Neural cell (in vitro differentiated cells): ENCODE results near the gene WDFY3. TPM values are rescaled to one million over a fixed set of nuclear protein-coding genes. Genes with fewer than 3 reads are reported as not detected.

Experiments used
- H2AFZ ChIP-seq: fragments of 200-600, 300-800 bp; sonication (generic), shearing (Covaris generic); 2 replicates; pipeline ENCODE4 v1.6.0; 2014; ENCODE audit warnings: low read depth, mild to moderate bottlenecking, antibody characterized with exemption, low read length, moderate library complexity
- H3F3A ChIP-seq: fragments of 200-600 bp; shearing (Covaris generic); 2 replicates; pipeline ENCODE4 v1.6.1; 2016; ENCODE audit warnings: mild to moderate bottlenecking, moderate library complexity, mixed read lengths, antibody characterized with exemption, low read length; ENCODE audit not compliant: insufficient read depth, poor library complexity, severe bottlenecking
- H3K27ac ChIP-seq: fragments of 200-600, 300-800 bp; sonication (generic), shearing (Covaris generic); 2 replicates; pipeline ENCODE4 v1.5.1; 2014; ENCODE audit warnings: mild to moderate bottlenecking, low read length, moderate library complexity
- H3K27me3 ChIP-seq: fragments of 300-800, 200-600 bp; sonication (generic), shearing (Covaris generic); 2 replicates; pipeline ENCODE4 v1.6.0; 2014; ENCODE audit warnings: mild to moderate bottlenecking, low read depth, low read length, moderate library complexity; ENCODE audit not compliant: insufficient read depth
- H3K36me3 ChIP-seq: fragments of 300-800, 200-600 bp; sonication (generic), shearing (Covaris generic); 2 replicates; pipeline ENCODE4 v1.5.1; 2014; ENCODE audit warnings: mild to moderate bottlenecking, antibody characterized with exemption, low read length, moderate library complexity; ENCODE audit not compliant: insufficient read depth
- H3K4me2 ChIP-seq: fragments of 300-800, 200-600 bp; sonication (generic), shearing (Covaris generic); 2 replicates; pipeline ENCODE4 v1.6.0; 2014; ENCODE audit warnings: mild to moderate bottlenecking, low read length
- H3K4me3 ChIP-seq: fragments of 300-800, 200-600 bp; sonication (generic), shearing (Covaris generic); 2 replicates; pipeline ENCODE4 v1.5.1; 2014; ENCODE audit warnings: mild to moderate bottlenecking, low read length, moderate library complexity
- H3K79me2 ChIP-seq: fragments of 200-600 bp; shearing (Covaris generic); replicated peaks from 2 replicates; pipeline ENCODE4 v1.6.0; 2014; ENCODE audit warnings: mild to moderate bottlenecking, low read length, moderate library complexity; ENCODE audit not compliant: insufficient read depth
- H3K9ac ChIP-seq: fragments of 300-800, 200-600 bp; sonication (generic), shearing (Covaris generic); 2 replicates; pipeline ENCODE4 v1.6.1; 2016; ENCODE audit warnings: mild to moderate bottlenecking, low read length, mixed read lengths
- H3K9me2 ChIP-seq: fragments of 200-600 bp; shearing (Covaris generic); 2 replicates; pipeline ENCODE4 v1.6.1; 2016; ENCODE audit warnings: mild to moderate bottlenecking, low read length, mixed read lengths; ENCODE audit not compliant: insufficient read depth
- H3K9me3 ChIP-seq: fragments of 200-600, 300-800 bp; sonication (generic), shearing (Covaris generic); 2 replicates; pipeline ENCODE4 v1.6.1; 2016; ENCODE audit warnings: mild to moderate bottlenecking, mixed run types, low read length, moderate library complexity, mixed read lengths
- H4K20me1 ChIP-seq: fragments of 200-600 bp; shearing (Covaris generic); 2 replicates; pipeline ENCODE4 v1.6.1; 2016; ENCODE audit warnings: mild to moderate bottlenecking, mixed run types; ENCODE audit not compliant: insufficient read depth
- CTCF ChIP-seq: fragments of 450-650 bp; IDR thresholded peaks from 2 replicates; pipeline ENCODE4 v1.5.1; 2014; ENCODE audit warnings: antibody characterized with exemption, mild to moderate bottlenecking, moderate library complexity; ENCODE audit not compliant: poor library complexity, severe bottlenecking
- EP300 ChIP-seq: fragments of 450-650 bp; conservative IDR thresholded peaks from 2 replicates; pipeline ENCODE4 v1.6.1; 2014; ENCODE audit warnings: antibody characterized with exemption, mild to moderate bottlenecking, moderate library complexity; ENCODE audit not compliant: poor library complexity, severe bottlenecking
- EZH2 ChIP-seq: fragments of 200-600, 300-800 bp; shearing (Covaris generic), sonication (generic); IDR thresholded peaks from 2 replicates; pipeline ENCODE4 v1.6.1; 2014; ENCODE audit warnings: antibody characterized with exemption, low read length, borderline replicate concordance, mild to moderate bottlenecking; ENCODE audit not compliant: insufficient read depth, poor library complexity, severe bottlenecking
- MXI1 ChIP-seq: fragments of 450-650 bp; conservative IDR thresholded peaks from 2 replicates; pipeline ENCODE4 v1.6.1; 2014; ENCODE audit warnings: antibody characterized with exemption, mild to moderate bottlenecking; ENCODE audit not compliant: poor library complexity, severe bottlenecking
- POLR2AphosphoS5 ChIP-seq: IDR thresholded peaks from 2 replicates; pipeline ENCODE4 v1.6.1; 2012
- RAD21 ChIP-seq: fragments of 450-650 bp; conservative IDR thresholded peaks from 2 replicates; pipeline ENCODE4 v1.6.1; 2014; ENCODE audit warnings: antibody characterized with exemption, mild to moderate bottlenecking, moderate library complexity
- REST ChIP-seq: IDR thresholded peaks from 2 replicates; pipeline ENCODE4 v1.6.1; 2012; ENCODE audit warnings: borderline replicate concordance
- SMC3 ChIP-seq: fragments of 450-650 bp; conservative IDR thresholded peaks from 2 replicates; pipeline ENCODE4 v1.6.1; 2014; ENCODE audit warnings: antibody characterized with exemption, mild to moderate bottlenecking, moderate library complexity; ENCODE audit not compliant: poor library complexity
- TAF1 ChIP-seq: IDR thresholded peaks from 2 replicates; pipeline ENCODE4 v1.6.1; 2012; ENCODE audit warnings: low read depth
- polyA plus RNA-seq: library from polyadenylated mRNA; depleted of rRNA; stranded (reverse); fragments of >200 nt; gene quantifications from 2 replicates; pipeline ENCODE4 v1.2.3, GENCODE V29; 2014

The WDFY3 gene
- polyA plus RNA-seq, 1 donor from 2014 or later, result 39.8 TPM

- Histone ChIP-seq H3K27ac (no peak overlapping the region), H3K36me3 (peaks cover 17% of the 10 kb centered on the region), H3K4me3 (no peak overlapping the region), H2AFZ (no peak overlapping the region), H3K79me2 (no peaks in the 10 kb centered on the region), H3K9me3 (no peaks in the 10 kb centered on the region), H3F3A (no peaks in the 10 kb centered on the region), H3K9me2 (no peaks in the 10 kb centered on the region), H3K9ac (no peak overlapping the region), H3K27me3 (no peaks in the 10 kb centered on the region), H4K20me1 (no peaks in the 10 kb centered on the region), H3K4me2 (no peak overlapping the region)
- TF ChIP-seq TAF1 (no peak), CTCF (no peak), EZH2 (no peak), RAD21 (no peak), REST (no peak), EP300 (no peak), MXI1 (no peak), POLR2AphosphoS5 (no peak), SMC3 (no peak)
Measured at GRCh38 chr4:84846985-84847384, 119.5 kb downstream of the WDFY3 start.

- H3K9ac ChIP-seq, result no peak overlapping the region
- no peaks in the 10 kb centered on the region for H3K36me3 ChIP-seq
- no peaks in the 10 kb centered on the region for H3K9me3 ChIP-seq
- no peaks in the 10 kb centered on the region for H3F3A ChIP-seq
- TF ChIP-seq EP300, result no peak
- no peak for TF ChIP-seq EZH2
- no peak for TF ChIP-seq SMC3
- no peaks in the 10 kb centered on the region for H4K20me1 ChIP-seq
- no peak overlapping the region for H3K27ac ChIP-seq
- H3K9me2 ChIP-seq, result no peaks in the 10 kb centered on the region
- H3K27me3 ChIP-seq, result no peaks in the 10 kb centered on the region
- H2AFZ ChIP-seq, result no peak overlapping the region
- H3K4me2 ChIP-seq, result no peak overlapping the region
- H3K79me2 ChIP-seq, result no peaks in the 10 kb centered on the region
- H3K4me3 ChIP-seq, result no peak overlapping the region
Measured at GRCh38 chr4:84841435-84841834, 125.1 kb downstream of the WDFY3 start.

- Histone ChIP-seq H3K9me2 (no peaks in the 10 kb centered on the region), H2AFZ (no peak overlapping the region), H3K79me2 (no peaks in the 10 kb centered on the region), H3K9me3 (no peaks in the 10 kb centered on the region), H4K20me1 (no peaks in the 10 kb centered on the region), H3K36me3 (no peaks in the 10 kb centered on the region), H3F3A (no peaks in the 10 kb centered on the region), H3K27me3 (no peaks in the 10 kb centered on the region), H3K27ac (no peak overlapping the region), H3K9ac (no peak overlapping the region), H3K4me3 (no peak overlapping the region), H3K4me2 (no peak overlapping the region)
- no peak for TF ChIP-seq TAF1
- TF ChIP-seq MXI1, result no peak
- no peak for TF ChIP-seq POLR2AphosphoS5
- no peak for TF ChIP-seq REST
- TF ChIP-seq EZH2, result no peak
- no peak for TF ChIP-seq SMC3
- TF ChIP-seq CTCF, result no peak
- no peak for TF ChIP-seq EP300
- no peak for TF ChIP-seq RAD21
Measured at GRCh38 chr4:84837751-84838150, 128.7 kb downstream of the WDFY3 start.
